Ovary (tissue), 9 donors: Measurements from ENCODE around the gene KCNIP3. TPM values are rescaled to one million over a fixed set of nuclear protein-coding genes. Genes with fewer than 3 reads are reported as not detected.

Experiments used
- DNase-seq, 5 donors: peaks; one replicate each; pipeline ENCODE4 v3.0.0-alpha.2; 2019 to 2020
- H3K27ac ChIP-seq, 2 donors: fragments of 200-600 bp; one replicate each; pipeline versions ENCODE4 v1.5.1 to v1.8.0; 2019 to 2022
- H3K27me3 ChIP-seq: fragments of 200-600 bp; one replicate; pipeline ENCODE4 v1.8.0; 2022
- H3K36me3 ChIP-seq: fragments of 200-600 bp; sonication (generic); one replicate; pipeline ENCODE4 v1.5.1; 2019
- H3K4me1 ChIP-seq: one replicate; pipeline ENCODE4 v1.8.1; 2013; ENCODE audit warnings: mild to moderate bottlenecking, moderate library complexity; ENCODE audit not compliant: insufficient read depth
- H3K4me3 ChIP-seq: fragments of 200-600 bp; sonication (generic); one replicate; pipeline ENCODE4 v1.5.1; 2017
- H3K9me3 ChIP-seq, 2 donors: fragments of 200-600 bp in 1 of 2; sonication (generic) in 1 of 2; one replicate each; pipeline versions ENCODE4 v1.5.1 to v1.8.1; 2013 to 2019; ENCODE audit warnings: mild to moderate bottlenecking in 1 of 2, moderate library complexity in 1 of 2
- CTCF ChIP-seq, 3 donors: fragments of 450-650 bp in 2 of 3; fragments of 200-600 bp in 1 of 3; IDR thresholded peaks; one replicate each; pipeline versions ENCODE4 v1.5.1 to v1.8.0; 2016 to 2022; ENCODE audit warnings: antibody characterized with exemption in 3 of 3, mild to moderate bottlenecking in 1 of 3
- EP300 ChIP-seq: sonication (generic); formaldehyde crosslinking; IDR thresholded peaks from one replicate; pipeline ENCODE4 v1.6.1; 2017; ENCODE audit warnings: antibody characterized with exemption
- POLR2A ChIP-seq: fragments of 450-650 bp; IDR thresholded peaks from one replicate; pipeline ENCODE4 v1.6.1; 2017; ENCODE audit warnings: antibody characterized with exemption, mild to moderate bottlenecking, moderate library complexity
- WGBS, 3 donors: extraction: QIAGEN DNeasy Blood & Tissue Kit in 1 of 3; methylation state at CpG; one replicate each; pipeline versions ENCODE4 v1.1.5 to v1.1.7; 2013 to 2017; 5-methylcytosine and 5-hydroxymethylcytosine counted together
- intact Hi-C, 4 donors: fragments of 100-400 bp; cut with DNase I; formaldehyde crosslinking; loops; one replicate each; pipeline versions ENCODE4 v1.11.0 to v1.15.1; 2022 to 2023
- polyA plus RNA-seq, 2 donors: library from polyadenylated mRNA; stranded (reverse); fragments of 200-250 nt in 1 of 2; fragments of 350-450 nt in 1 of 2; fragmentation: Illumina TruSeq in 1 of 2; extraction: RNeasy Lipid Tissue Mini Kit (QIAGEN cat#74804) in 1 of 2; gene quantifications; one replicate each; pipeline ENCODE4 v1.2.3, GENCODE V29; 2013 to 2014
- total RNA-seq, 7 donors: library from RNA; depleted of rRNA in 2 of 7; stranded (reverse); fragments of >200 nt in 2 of 7; fragmentation: NEBNext Ultra II Directional in 3 of 7; extraction: Animal tissue kit (Norgen Biotek cat#: 25700) in 3 of 7; gene quantifications; one replicate each; pipeline versions ENCODE4 v1.1.0 to v1.2.4, GENCODE V29; 2016 to 2023
- donor health status: DM: no; HTN: no; CAD: no; lungs with moderate emphysema.
- donor health status: DM: no; HTN: no; CAD: no.
- donor health status: Bipolar disorder and iron deficiency.
- donor health status: DM: yes; HTN: yes; CAD: no.
- donor health status: DM: no; HTN: no; CAD: no.
- donor health status: DM: yes; HTN: yes; CAD: no.

KCNIP3 gene
- total and polyA plus RNA-seq, 9 donors = 2.2 to 26.0 (median 11.7) TPM

DNA sequence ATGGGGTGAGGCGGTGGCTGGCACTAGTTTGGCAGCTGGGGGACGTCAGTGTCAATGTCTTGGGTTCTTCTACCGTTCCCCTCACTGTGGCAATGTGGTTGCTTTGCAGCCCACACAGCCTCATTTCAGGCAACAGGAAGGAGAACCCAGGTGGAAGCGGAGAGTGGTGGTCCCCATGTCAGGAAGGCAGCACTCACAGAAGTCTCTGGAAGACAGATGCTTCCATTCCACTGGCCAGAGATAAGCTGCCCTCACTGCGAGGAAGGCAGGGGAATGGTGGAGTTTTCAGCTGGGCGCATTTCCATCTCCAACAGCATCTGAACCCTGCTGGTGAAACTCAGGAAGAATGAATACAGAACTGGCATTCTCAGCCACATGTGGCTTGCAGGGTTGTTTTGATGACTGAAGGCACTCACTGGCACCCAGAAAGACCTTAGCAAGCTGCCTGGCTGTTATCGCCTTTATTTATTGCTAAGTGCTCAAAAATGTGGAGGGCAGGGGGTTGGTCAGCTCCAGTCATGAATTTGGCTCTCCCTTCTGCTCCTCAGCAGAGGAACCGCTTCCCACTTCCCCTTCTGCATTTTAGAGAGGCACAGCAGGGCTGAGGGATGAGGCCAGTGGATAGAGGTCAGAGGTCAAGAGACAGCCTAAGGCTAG, 19.4 kb downstream of the KCNIP3 start:
- H3K27me3 ChIP-seq = no peaks in the 10 kb centered on the region
- no peaks in the 10 kb centered on the region for H3K4me1 ChIP-seq
- 45 to 59% (median 50%) methylated on average over 8 of the region's 8 CpGs for WGBS, 3 donors
- no peaks in the 10 kb centered on the region for H3K36me3 ChIP-seq
- DNase-seq = no peak
- no peaks in the 10 kb centered on the region for H3K9me3 ChIP-seq
- no peak for TF ChIP-seq POLR2A
- TF ChIP-seq EP300 = no peak
- TF ChIP-seq CTCF (IDR thresholded peaks at IDR 0.05) = no peak
- intact Hi-C loops = no loop called here
- no peak overlapping the region for H3K4me3 ChIP-seq
- no peak overlapping the region for H3K27ac ChIP-seq

- Histone ChIP-seq H3K4me3 (no peak overlapping the region), H3K4me1 (no peaks in the 10 kb centered on the region), H3K27ac (no peak overlapping the region), H3K9me3 (no peaks in the 10 kb centered on the region), H3K27me3 (no peaks in the 10 kb centered on the region), H3K36me3 (no peaks in the 10 kb centered on the region)
- no peak for DNase-seq
- intact Hi-C loops = no loop called here
- TF ChIP-seq CTCF (IDR thresholded peaks at IDR 0.05) (no peak), EP300 (no peak), POLR2A (no peak)
- 56 to 62% (median 60%) methylated on average over 6 of the region's 6 CpGs for WGBS, 3 donors
Observed at GRCh38 chr2:95317123-95317500, 20.0 kb downstream of the KCNIP3 start.

GRCh38 chr2:95317665-95318425, 20.7 kb downstream of the KCNIP3 start:
- no peak for DNase-seq
- TF ChIP-seq POLR2A (no peak), EP300 (no peak), CTCF (IDR thresholded peaks at IDR 0.05) (no peak)
- Histone ChIP-seq H3K36me3 (no peaks in the 10 kb centered on the region), H3K4me3 (no peak overlapping the region), H3K9me3 (no peaks in the 10 kb centered on the region), H3K27me3 (no peaks in the 10 kb centered on the region), H3K4me1 (no peaks in the 10 kb centered on the region), H3K27ac (no peak overlapping the region)
- intact Hi-C loops = no loop called here
- 84 to 91% (median 90%) methylated on average over 12 of the region's 12 CpGs for WGBS, 3 donors

GRCh38 chr2:95318431-95319220, 21.5 kb downstream of the KCNIP3 start:
- Histone ChIP-seq H3K4me3 (no peak overlapping the region), H3K27me3 (no peaks in the 10 kb centered on the region), H3K9me3 (no peaks in the 10 kb centered on the region), H3K27ac (no peak overlapping the region), H3K36me3 (no peaks in the 10 kb centered on the region), H3K4me1 (no peaks in the 10 kb centered on the region)
- TF ChIP-seq CTCF (IDR thresholded peaks at IDR 0.05) (no peak), POLR2A (no peak), EP300 (no peak)
- WGBS, 3 donors = 77 to 86% (median 77%) methylated on average over 13 of the region's 13 CpGs
- intact Hi-C loops = no loop called here
- no peak for DNase-seq
